Psoas muscle (tissue), 8 donors: ENCODE results near the gene CFAP70. TPM values are rescaled to one million over a fixed set of nuclear protein-coding genes. Genes with fewer than 3 reads are reported as not detected.

Experiments used
- ATAC-seq, 4 donors: fragments of 200-7000 bp; cut with Tn5 transposase; one replicate each; pipeline ENCODE4 v1.9.1; 2020; ENCODE audit warnings: moderate library complexity in 3 of 4, mild to moderate bottlenecking in 2 of 4
- DNase-seq, 2 donors: peaks; one replicate each; pipeline ENCODE4 v3.0.0-alpha.2; 2020
- H3K27ac ChIP-seq: fragments of 200-600 bp; one replicate; pipeline ENCODE4 v1.8.0; 2022
- H3K27me3 ChIP-seq, 3 donors: fragments of 200-600 bp in 1 of 3; one replicate each; pipeline versions ENCODE4 v1.6.1 to v1.8.0; 2013 to 2022; ENCODE audit warnings: low read length in 2 of 3, mild to moderate bottlenecking in 2 of 3, moderate library complexity in 1 of 3; ENCODE audit not compliant: insufficient read depth in 3 of 3
- H3K36me3 ChIP-seq, 2 donors: fragments of 200-600 bp in 1 of 2; one replicate each; pipeline versions ENCODE4 v1.6.1 to v1.8.0; 2013 to 2022; ENCODE audit warnings: low read depth in 1 of 2, mild to moderate bottlenecking in 1 of 2, moderate library complexity in 1 of 2; ENCODE audit not compliant: insufficient read depth in 1 of 2
- H3K4me1 ChIP-seq: fragments of 200-600 bp; one replicate; pipeline ENCODE4 v1.8.0; 2022
- H3K4me3 ChIP-seq: fragments of 200-600 bp; one replicate; pipeline ENCODE4 v1.8.0; 2022; ENCODE audit warnings: mild to moderate bottlenecking
- H3K9me3 ChIP-seq: fragments of 200-600 bp; one replicate; pipeline ENCODE4 v1.8.0; 2022
- WGBS, 3 donors: extraction: QIAGEN DNeasy Blood & Tissue Kit; methylation state at CpG; one replicate each; pipeline versions ENCODE4 v1.1.6 to v1.1.7; 2013; 5-methylcytosine and 5-hydroxymethylcytosine counted together
- intact Hi-C, 2 donors: fragments of 100-400 bp; cut with DNase I; formaldehyde crosslinking; loops; one replicate each; pipeline versions ENCODE4 v1.11.0 to v1.14.2; 2022
- polyA plus RNA-seq, 3 donors: library from polyadenylated mRNA; stranded (reverse); fragments of 200-250 nt; gene quantifications; one replicate each; pipeline ENCODE4 v1.2.3, GENCODE V29; 2013
- total RNA-seq, 4 donors: library from RNA; stranded (reverse); fragmentation: NEBNext Ultra II Directional in 2 of 4; extraction: Animal tissue kit (Norgen Biotek cat#: 25700) in 2 of 4; gene quantifications; one replicate each; pipeline versions ENCODE4 v1.2.1 to v1.2.4, GENCODE V29; 2021 to 2023
- TF ChIP-seq, protein P1 (sequence below): fragments of 200-600 bp; IDR thresholded peaks from one replicate; pipeline ENCODE4 v1.8.0; 2022; ENCODE audit warnings: antibody characterized with exemption
- donor health status: healthy with polysubstance abuse.
- donor health status: DM: no; HTN: no; CAD: no; lungs with moderate emphysema.
- donor health status: Bipolar disorder and iron deficiency.
- donor health status: healthy.
- donor health status: DM: yes; HTN: yes; CAD: no.
- donor health status: DM: no; HTN: no; CAD: no.
- donor health status: DM: no; HTN: no; CAD: no.
- donor health status: DM: yes; HTN: yes; CAD: no.

CFAP70 gene
- total and polyA plus RNA-seq, 7 donors = 0.08 to 0.86 (median 0.47) TPM

DNA sequence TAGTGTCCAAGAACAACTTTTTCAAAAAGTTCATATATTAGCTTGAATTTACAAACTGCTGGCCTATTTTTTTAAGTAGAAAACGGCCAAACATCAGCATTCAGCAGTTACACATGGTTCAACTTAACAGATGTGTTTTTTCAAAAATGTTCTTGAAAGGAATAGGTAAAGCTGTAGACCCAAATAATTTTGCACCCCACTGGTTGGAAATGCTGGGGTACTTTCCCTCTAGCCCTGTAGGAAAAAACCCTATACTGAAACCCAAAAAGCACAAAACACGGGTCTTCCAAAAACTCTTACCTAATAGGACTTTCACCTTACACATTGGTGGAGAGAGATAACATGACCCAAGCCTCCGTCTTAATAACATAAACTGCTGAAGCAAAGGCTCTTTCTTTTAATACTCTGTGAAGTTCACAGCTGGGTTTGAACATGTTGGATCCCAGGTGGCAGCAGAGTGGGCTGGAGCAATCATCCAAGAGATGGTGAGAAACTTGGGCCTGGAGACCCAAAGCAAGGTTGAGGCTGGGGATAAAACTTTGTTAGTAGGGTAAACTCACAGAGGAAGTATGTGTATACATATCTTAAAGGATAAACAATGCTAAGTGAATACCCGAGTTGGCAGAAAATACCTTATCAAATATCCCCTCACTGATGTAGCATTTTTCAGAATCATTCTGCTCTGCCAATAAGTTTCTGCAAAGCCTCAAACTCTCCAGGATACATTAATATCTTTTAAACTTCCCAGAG, 111.0 kb downstream of the CFAP70 start:
- Histone ChIP-seq H3K9me3 (no peaks in the 10 kb centered on the region), H3K27me3 (no peaks in the 10 kb centered on the region), H3K4me1 (peaks cover 34% of the 10 kb centered on the region), H3K36me3 (peaks cover 8 to 60% of the 10 kb centered on the region in 2 donors), H3K4me3 (peak overlapping the region; percentile 82), H3K27ac (peak overlapping the region; percentile 85)
- TF ChIP-seq, protein P1, sequence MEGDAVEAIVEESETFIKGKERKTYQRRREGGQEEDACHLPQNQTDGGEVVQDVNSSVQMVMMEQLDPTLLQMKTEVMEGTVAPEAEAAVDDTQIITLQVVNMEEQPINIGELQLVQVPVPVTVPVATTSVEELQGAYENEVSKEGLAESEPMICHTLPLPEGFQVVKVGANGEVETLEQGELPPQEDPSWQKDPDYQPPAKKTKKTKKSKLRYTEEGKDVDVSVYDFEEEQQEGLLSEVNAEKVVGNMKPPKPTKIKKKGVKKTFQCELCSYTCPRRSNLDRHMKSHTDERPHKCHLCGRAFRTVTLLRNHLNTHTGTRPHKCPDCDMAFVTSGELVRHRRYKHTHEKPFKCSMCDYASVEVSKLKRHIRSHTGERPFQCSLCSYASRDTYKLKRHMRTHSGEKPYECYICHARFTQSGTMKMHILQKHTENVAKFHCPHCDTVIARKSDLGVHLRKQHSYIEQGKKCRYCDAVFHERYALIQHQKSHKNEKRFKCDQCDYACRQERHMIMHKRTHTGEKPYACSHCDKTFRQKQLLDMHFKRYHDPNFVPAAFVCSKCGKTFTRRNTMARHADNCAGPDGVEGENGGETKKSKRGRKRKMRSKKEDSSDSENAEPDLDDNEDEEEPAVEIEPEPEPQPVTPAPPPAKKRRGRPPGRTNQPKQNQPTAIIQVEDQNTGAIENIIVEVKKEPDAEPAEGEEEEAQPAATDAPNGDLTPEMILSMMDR = no peak
- 30 to 36% (median 33%) methylated on average over 4 of the region's 4 CpGs for WGBS, 3 donors
- DNase-seq = no peak
- intact Hi-C loops = loop anchor here in 1 of 2 donors (5.0 kb wide), 1 partner anchor 250 kb away; the partner anchor contains the start of gene PPP3CB
- no peak for ATAC-seq

DNA sequence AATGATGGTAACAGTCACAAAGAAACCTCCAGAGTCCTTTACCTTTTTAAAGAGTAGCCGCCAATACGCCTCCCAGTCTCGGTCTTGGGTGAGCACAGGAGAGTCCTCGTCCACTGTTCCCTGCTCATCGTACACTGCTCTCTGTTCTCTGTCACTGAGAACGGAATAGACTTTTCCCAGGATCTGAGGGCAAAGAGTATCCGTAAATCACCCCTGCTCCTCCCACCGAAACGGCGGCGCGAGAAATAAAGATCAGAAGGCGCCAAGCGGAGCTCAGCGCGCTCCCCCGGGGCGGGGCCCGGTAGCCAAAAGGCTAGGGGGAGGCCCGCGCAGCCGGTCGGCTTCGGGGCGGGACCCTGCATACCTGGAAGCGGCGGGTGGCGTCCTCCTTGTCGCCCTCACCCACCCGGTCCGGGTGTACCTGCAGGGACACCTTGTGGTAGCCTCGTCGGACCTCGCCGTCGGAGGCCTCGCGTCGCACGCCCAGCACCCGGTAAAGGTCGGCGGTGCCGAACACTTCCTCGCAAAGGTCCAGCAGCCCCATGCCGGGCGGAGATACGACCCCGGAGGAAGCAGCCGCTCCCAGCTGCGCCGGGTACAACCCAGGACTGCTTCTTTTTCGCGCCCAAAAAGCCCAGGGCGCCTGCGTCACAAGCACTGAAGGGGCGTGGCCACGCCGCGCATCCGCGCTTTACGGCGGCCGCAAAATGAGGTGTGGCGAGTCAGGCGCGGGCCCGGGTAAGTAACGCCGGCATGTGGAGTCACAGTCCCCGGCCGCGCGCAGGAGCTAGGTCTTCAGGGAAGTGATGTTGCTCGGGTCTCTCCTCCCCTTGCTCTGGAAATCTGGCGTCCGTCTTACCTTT, 111.8 kb downstream of the CFAP70 start, which contains the start of gene DNAJC9:
Gene DNAJC9 (minus strand): TSS at position 610 of the 863 bp plus-strand sequence. CDS start 66 bp downstream, at position 544.
- Histone ChIP-seq H3K27ac (peak within 1 kb of the TSS; percentile 85), H3K36me3 (peaks cover 8 to 69% of the 10 kb centered on the region in 2 donors), H3K27me3 (no peaks in the 10 kb centered on the region), H3K4me3 (peak within 1 kb of the TSS; percentile 82), H3K9me3 (no peaks in the 10 kb centered on the region), H3K4me1 (peaks cover 34% of the 10 kb centered on the region)
- ATAC-seq = peak; percentile 97 to 98 (median 98)
- TF ChIP-seq, protein P1 = no peak
- 0% methylated on average over 77 to 78 of the region's 78 CpGs for WGBS, 3 donors
- intact Hi-C loops = loop anchor here in 1 of 2 donors (5.0 kb wide), 1 partner anchor 250 kb away; the partner anchor contains the start of gene PPP3CB
- peak; percentile 98 for DNase-seq

DNA sequence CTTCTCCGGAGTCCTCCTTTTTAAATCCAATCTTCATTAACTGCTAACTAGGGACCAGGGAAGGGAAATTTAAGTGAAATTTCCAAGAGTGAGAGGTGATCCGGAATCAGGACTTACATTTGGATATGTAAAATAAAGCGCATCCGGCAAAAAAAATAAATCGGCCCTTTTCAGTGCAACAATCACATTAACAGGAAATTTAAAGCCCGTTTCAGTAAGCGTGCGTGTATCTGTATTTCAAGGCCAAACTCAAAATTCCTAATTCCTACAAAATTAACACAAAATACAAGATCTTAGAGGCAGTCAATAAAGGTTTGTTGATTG, 112.4 kb downstream of the CFAP70 start:
- Histone ChIP-seq H3K36me3 (peaks cover 8 to 74% of the 10 kb centered on the region in 2 donors), H3K4me3 (peak overlapping the region; percentile 82), H3K9me3 (no peaks in the 10 kb centered on the region), H3K27me3 (no peaks in the 10 kb centered on the region), H3K27ac (peak overlapping the region; percentile 85), H3K4me1 (peaks cover 28% of the 10 kb centered on the region)
- TF ChIP-seq, protein P1 = no peak
- ATAC-seq (no peak), DNase-seq (no peak)
- intact Hi-C loops = loop anchor here in 1 of 2 donors (5.0 kb wide), 1 partner anchor 251 kb away; the partner anchor contains the start of gene PPP3CB
- WGBS, 3 donors = 4 to 7% (median 6%) methylated on average over 8 of the region's 8 CpGs

DNA sequence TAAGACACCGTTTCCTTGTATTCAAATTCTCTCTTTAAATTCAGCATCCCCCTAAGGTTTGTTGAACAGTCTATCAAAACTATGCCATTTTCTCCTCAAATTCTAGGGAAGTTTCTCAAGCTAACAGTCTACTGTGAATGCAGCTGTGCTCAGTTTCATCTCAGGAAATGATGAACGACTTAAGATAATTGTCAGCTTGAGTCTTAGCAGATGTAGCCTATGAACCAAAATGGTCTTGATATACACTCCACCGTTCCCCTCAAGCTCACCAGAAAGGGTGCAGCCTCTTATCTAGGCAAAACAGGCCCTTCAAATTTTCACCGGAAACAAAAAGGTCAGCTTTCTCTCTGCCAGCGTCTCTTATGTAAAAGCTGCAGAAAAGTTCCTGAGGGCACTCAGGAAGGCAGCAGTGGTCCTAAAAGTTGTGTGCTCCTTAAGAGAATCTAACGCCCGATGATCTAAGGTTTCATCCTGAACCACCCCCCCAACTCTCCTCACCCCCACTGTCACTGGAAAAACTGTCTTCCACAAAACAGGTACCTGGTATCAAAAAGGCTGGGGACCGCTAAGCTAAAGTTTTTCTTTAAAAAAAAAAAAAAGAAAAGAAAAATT, 113.7 kb downstream of the CFAP70 start:
- H3K36me3 ChIP-seq = peaks cover 8 to 76% of the 10 kb centered on the region in 2 donors
- H3K4me3 ChIP-seq = no peak overlapping the region
- no peaks in the 10 kb centered on the region for H3K9me3 ChIP-seq
- TF ChIP-seq, protein P1 = no peak
- no peaks in the 10 kb centered on the region for H3K27me3 ChIP-seq
- intact Hi-C loops = loop anchor here in 1 of 2 donors (5.0 kb wide), 1 partner anchor 252 kb away; the partner anchor contains the start of gene PPP3CB
- DNase-seq = no peak
- ATAC-seq = no peak
- H3K27ac ChIP-seq = no peak overlapping the region
- peaks cover 19% of the 10 kb centered on the region for H3K4me1 ChIP-seq
- WGBS, 3 donors = 67 to 75% (median 71%) methylated on average over 8 of the region's 8 CpGs
